Smooth muscle cell (in vitro differentiated cells): ENCODE results near the gene ALDH18A1. TPM values are rescaled to one million over a fixed set of nuclear protein-coding genes. Genes with fewer than 3 reads are reported as not detected.

Source experiments
- DNase-seq: peaks from one replicate; lab custom pipeline; 2025; ENCODE audit not compliant: unreplicated experiment; lab: John Stamatoyannopoulos, UW
- H2AFZ ChIP-seq: fragments of 200-600 bp; sonication (generic); 2 replicates; pipeline ENCODE4 v1.6.0; 2016; ENCODE audit warnings: antibody characterized with exemption, low read depth, mild to moderate bottlenecking
- H3F3A ChIP-seq: fragments of 200-600 bp; sonication (generic); 2 replicates; pipeline ENCODE4 v1.6.0; 2017; ENCODE audit warnings: antibody characterized with exemption, low read depth
- H3K27ac ChIP-seq: fragments of 200-600 bp; sonication (generic); 2 replicates; pipeline ENCODE4 v1.5.1; 2016; ENCODE audit warnings: low read depth, mild to moderate bottlenecking
- H3K27me3 ChIP-seq: fragments of 200-600 bp; sonication (generic); 2 replicates; pipeline ENCODE4 v1.6.1; 2016; ENCODE audit warnings: low read depth, mild to moderate bottlenecking
- H3K36me3 ChIP-seq: fragments of 200-600 bp; sonication (generic); 2 replicates; pipeline ENCODE4 v1.5.1; 2016; ENCODE audit warnings: low read depth
- H3K4me1 ChIP-seq: fragments of 200-600 bp; sonication (generic); 2 replicates; pipeline ENCODE4 v1.5.1; 2016; ENCODE audit warnings: low read depth
- H3K4me2 ChIP-seq: fragments of 200-600 bp; sonication (generic); 2 replicates; pipeline ENCODE4 v1.6.0; 2016; ENCODE audit warnings: mild to moderate bottlenecking
- H3K4me3 ChIP-seq: fragments of 200-600 bp; sonication (generic); 2 replicates; pipeline ENCODE4 v1.5.1; 2016; ENCODE audit warnings: mild to moderate bottlenecking
- H3K79me2 ChIP-seq: fragments of 200-600 bp; sonication (generic); 2 replicates; pipeline ENCODE4 v1.6.0; 2016; ENCODE audit warnings: low read depth, mild to moderate bottlenecking
- H3K9ac ChIP-seq: fragments of 200-600 bp; sonication (generic); 2 replicates; pipeline ENCODE4 v1.6.0; 2016; ENCODE audit warnings: low read depth
- H3K9me3 ChIP-seq: fragments of 200-600 bp; sonication (generic); replicated peaks from 2 replicates; pipeline ENCODE4 v1.5.1; 2016; ENCODE audit warnings: low read depth
- H4K20me1 ChIP-seq: fragments of 200-600 bp; sonication (generic); 2 replicates; pipeline ENCODE4 v1.6.0; 2016; ENCODE audit warnings: low read depth
- WGBS: methylation state at CpG from one replicate; pipeline ENCODE4 v1.1.7; 2016; ENCODE audit warnings: low lambda C conversion rate; 5-methylcytosine and 5-hydroxymethylcytosine counted together
- polyA plus RNA-seq: library from polyadenylated mRNA; unstranded; fragments of >200 nt; fragmentation: Nextera tagmentation; extraction: Ambion mirVana; gene quantifications from 2 replicates; pipeline ENCODE4 v1.2.1, GENCODE V29; 2016
- total RNA-seq: library from RNA; depleted of rRNA; stranded (reverse); fragments of >200 nt; gene quantifications from 2 replicates; pipeline ENCODE4 v1.2.3, GENCODE V29; 2014
- TF ChIP-seq, protein P1 (sequence below): fragments of 200-600 bp; sonication (generic); IDR thresholded peaks from 2 replicates; pipeline ENCODE4 v1.5.1; 2017; ENCODE audit warnings: borderline replicate concordance, mild to moderate bottlenecking, antibody characterized with exemption; ENCODE audit not compliant: insufficient read depth, poor library complexity, severe bottlenecking

The ALDH18A1 gene
- total and polyA plus RNA-seq, 2 experiments from 2014 or later = 98.2 to 124 TPM

DNA sequence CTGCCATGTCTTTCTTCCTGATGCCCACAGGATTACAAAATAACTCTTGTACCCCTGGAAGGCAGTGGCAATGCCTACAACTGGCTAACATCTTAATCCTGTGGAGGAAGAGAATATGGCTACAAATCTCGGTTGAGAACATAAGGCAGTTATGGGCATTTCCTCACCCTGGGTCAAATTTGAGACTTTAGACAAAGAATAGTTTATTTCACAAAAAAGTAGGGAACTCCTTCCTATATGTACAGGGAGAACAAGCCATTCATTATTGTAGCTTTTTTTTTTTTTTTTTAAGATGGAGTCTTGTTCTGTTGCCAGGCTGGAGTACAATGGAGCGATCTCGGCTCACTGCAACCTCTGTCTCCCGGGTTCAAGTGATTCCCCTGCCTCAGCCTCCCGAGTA, 2.6 kb downstream of the ALDH18A1 start:
- TF ChIP-seq, protein P1, sequence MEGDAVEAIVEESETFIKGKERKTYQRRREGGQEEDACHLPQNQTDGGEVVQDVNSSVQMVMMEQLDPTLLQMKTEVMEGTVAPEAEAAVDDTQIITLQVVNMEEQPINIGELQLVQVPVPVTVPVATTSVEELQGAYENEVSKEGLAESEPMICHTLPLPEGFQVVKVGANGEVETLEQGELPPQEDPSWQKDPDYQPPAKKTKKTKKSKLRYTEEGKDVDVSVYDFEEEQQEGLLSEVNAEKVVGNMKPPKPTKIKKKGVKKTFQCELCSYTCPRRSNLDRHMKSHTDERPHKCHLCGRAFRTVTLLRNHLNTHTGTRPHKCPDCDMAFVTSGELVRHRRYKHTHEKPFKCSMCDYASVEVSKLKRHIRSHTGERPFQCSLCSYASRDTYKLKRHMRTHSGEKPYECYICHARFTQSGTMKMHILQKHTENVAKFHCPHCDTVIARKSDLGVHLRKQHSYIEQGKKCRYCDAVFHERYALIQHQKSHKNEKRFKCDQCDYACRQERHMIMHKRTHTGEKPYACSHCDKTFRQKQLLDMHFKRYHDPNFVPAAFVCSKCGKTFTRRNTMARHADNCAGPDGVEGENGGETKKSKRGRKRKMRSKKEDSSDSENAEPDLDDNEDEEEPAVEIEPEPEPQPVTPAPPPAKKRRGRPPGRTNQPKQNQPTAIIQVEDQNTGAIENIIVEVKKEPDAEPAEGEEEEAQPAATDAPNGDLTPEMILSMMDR = no peak
- H3K4me3 ChIP-seq = no peak overlapping the region
- no peaks in the 10 kb centered on the region for H3K9me3 ChIP-seq
- peaks cover 74% of the 10 kb centered on the region for H3K79me2 ChIP-seq
- DNase-seq = no peak
- 99% methylated on average over 5 of the region's 5 CpGs for WGBS
- H3K4me2 ChIP-seq = no peak overlapping the region
- peaks cover 66% of the 10 kb centered on the region for H4K20me1 ChIP-seq
- H3K27me3 ChIP-seq = no peaks in the 10 kb centered on the region
- H2AFZ ChIP-seq = no peak overlapping the region
- no peak overlapping the region for H3K27ac ChIP-seq
- peaks cover 12% of the 10 kb centered on the region for H3K4me1 ChIP-seq
- peaks cover 35% of the 10 kb centered on the region for H3K36me3 ChIP-seq
- no peak overlapping the region for H3K9ac ChIP-seq
- no peaks in the 10 kb centered on the region for H3F3A ChIP-seq

DNA sequence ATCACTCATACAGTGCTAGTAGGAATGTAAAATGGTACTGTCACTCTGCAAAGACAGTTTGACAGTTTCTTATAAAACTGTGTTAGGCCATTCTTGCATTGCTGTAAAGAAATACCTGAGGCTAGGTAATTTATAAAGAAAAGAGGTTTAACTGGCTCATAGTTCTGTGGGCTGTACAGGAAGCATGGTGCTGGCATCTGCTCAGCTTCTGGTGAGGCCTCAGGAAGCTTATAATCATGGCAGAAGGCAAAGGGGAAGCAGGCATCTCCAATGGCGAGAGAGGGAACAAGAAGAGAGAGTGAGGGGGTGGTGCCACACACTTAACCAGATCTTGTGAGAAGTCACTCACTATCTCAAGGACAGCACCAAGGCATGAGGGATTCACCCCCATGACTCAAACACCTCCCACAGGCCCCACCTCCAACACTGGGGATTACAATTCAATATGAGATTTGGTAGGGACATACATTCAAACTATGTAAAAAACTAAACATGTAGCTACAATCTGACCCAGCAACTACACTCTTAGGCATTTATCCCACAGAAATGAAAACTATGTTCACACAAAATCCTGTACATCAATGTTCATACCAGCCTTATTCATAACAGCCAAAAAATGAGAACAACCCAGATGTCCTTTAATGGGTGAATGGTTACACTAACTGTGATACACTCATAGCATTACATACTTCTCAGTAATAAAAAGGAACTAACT, 5.0 kb downstream of the ALDH18A1 start:
- H3K27me3 ChIP-seq = no peaks in the 10 kb centered on the region
- H3K9me3 ChIP-seq = no peaks in the 10 kb centered on the region
- no peak overlapping the region for H2AFZ ChIP-seq
- TF ChIP-seq, protein P1 = no peak
- peaks cover 90% of the 10 kb centered on the region for H4K20me1 ChIP-seq
- H3K9ac ChIP-seq = no peak overlapping the region
- H3K4me1 ChIP-seq = peaks cover 12% of the 10 kb centered on the region
- H3K4me3 ChIP-seq = no peak overlapping the region
- no peak overlapping the region for H3K27ac ChIP-seq
- no peaks in the 10 kb centered on the region for H3F3A ChIP-seq
- DNase-seq = no peak
- no peak overlapping the region for H3K4me2 ChIP-seq
- 91% methylated on average over 1 of the region's 1 CpG for WGBS
- H3K36me3 ChIP-seq = peaks cover 35% of the 10 kb centered on the region
- peaks cover 92% of the 10 kb centered on the region for H3K79me2 ChIP-seq

DNA sequence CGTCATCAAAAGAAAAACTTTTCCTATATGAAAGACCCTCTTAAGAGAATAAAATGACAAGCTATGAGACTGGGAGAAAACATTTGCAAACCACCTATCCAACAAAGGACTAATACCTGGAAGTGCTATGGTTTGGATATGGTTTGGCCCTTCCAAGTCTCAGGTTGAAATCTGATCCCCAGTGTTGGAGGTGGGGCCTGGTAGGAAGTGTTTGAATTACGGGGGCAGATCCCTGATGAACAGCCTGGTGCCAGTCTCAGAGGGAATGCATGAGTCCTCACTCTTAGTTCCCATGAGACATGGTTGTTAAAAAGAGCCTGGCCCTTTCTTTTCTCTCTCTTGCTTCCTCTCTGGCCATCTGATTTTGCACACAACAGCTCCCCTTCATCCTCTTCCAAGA, 6.3 kb downstream of the ALDH18A1 start:
- Histone ChIP-seq H3K9ac (no peak overlapping the region), H2AFZ (no peak overlapping the region), H3K27ac (no peak overlapping the region), H4K20me1 (peaks cover 100% of the 10 kb centered on the region), H3K36me3 (peaks cover 35% of the 10 kb centered on the region), H3K9me3 (no peaks in the 10 kb centered on the region), H3K27me3 (no peaks in the 10 kb centered on the region), H3K4me1 (peaks cover 10% of the 10 kb centered on the region), H3K4me2 (no peak overlapping the region), H3F3A (no peaks in the 10 kb centered on the region), H3K79me2 (peaks cover 86% of the 10 kb centered on the region), H3K4me3 (no peak overlapping the region)
- WGBS = 85% methylated on average over 2 of the region's 2 CpGs
- TF ChIP-seq, protein P1 = no peak
- no peak for DNase-seq

DNA sequence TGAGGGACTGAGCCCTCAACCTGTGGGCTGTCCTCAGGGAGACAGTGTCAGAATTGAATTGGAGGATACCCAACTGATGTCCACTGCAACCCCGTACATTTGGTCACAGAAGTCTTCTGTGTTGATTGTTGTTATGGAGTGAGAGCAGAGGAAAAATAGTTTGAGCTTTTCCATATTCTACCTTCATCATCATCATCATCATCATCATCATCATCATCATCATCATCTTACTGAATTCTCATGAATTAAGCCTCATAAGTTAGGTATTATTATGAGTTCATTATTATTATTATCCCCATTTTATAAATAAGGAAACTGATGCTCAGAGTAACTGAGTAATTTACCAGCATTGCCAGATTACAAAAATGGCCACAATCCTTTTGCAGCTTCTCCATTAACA, 8.4 kb downstream of the ALDH18A1 start:
- peaks cover 96% of the 10 kb centered on the region for H4K20me1 ChIP-seq
- TF ChIP-seq, protein P1 = no peak
- H3K27me3 ChIP-seq = no peaks in the 10 kb centered on the region
- no peak overlapping the region for H3K4me2 ChIP-seq
- no peak overlapping the region for H3K9ac ChIP-seq
- no peak overlapping the region for H3K4me3 ChIP-seq
- no peak overlapping the region for H2AFZ ChIP-seq
- no peaks in the 10 kb centered on the region for H3K4me1 ChIP-seq
- H3K27ac ChIP-seq = no peak overlapping the region
- WGBS = 100% methylated on average over 1 of the region's 1 CpG
- H3K36me3 ChIP-seq = peaks cover 38% of the 10 kb centered on the region
- no peaks in the 10 kb centered on the region for H3K9me3 ChIP-seq
- no peaks in the 10 kb centered on the region for H3F3A ChIP-seq
- H3K79me2 ChIP-seq = peaks cover 69% of the 10 kb centered on the region
- no peak for DNase-seq
